Endothelial cell of umbilical vein (primary cell): ENCODE data around the gene HECTD1. TPM values are rescaled to one million over a fixed set of nuclear protein-coding genes. Genes with fewer than 3 reads are reported as not detected.

Source experiments
- BruUV-seq: library from RNA; stranded (reverse); fragments of 400-500 nt; replicated peaks from 2 replicates; lab custom pipeline; 2021; lab: Mats Ljungman, UMichigan
- CTCF ChIA-PET: fragments of 300-600, 350-600 bp; sonication (Branson Sonifier 250); formaldehyde crosslinking; loops from one replicate; lab custom pipeline; 2021; ENCODE audit warnings: antibody characterized with exemption, inconsistent platforms; lab: Charles Lee
- POLR2A ChIA-PET: fragments of 300-600, 350-600 bp; sonication (Branson Sonifier 250); formaldehyde crosslinking; loops from one replicate; lab custom pipeline; 2021; ENCODE audit warnings: antibody characterized with exemption, inconsistent platforms; lab: Charles Lee
- DNase-seq: peaks from one replicate; pipeline ENCODE4 v3.0.0-alpha.2; 2011; ENCODE audit warnings: low read depth, low spot score
- FAIRE-seq: peaks from 2 replicates; lab custom pipeline; 2011; peaks lifted over from hg19 to GRCh38; lab: Jason Lieb, UNC
- H2AFZ ChIP-seq: 2 replicates; pipeline ENCODE4 v1.6.0; 2012; ENCODE audit warnings: low read depth, low read length, control low read depth, inconsistent platforms
- H3K27ac ChIP-seq: 2 replicates; pipeline ENCODE4 v1.5.1; 2011; ENCODE audit warnings: low read depth, mild to moderate bottlenecking, control low read depth, low read length, moderate library complexity; ENCODE audit not compliant: insufficient read depth
- H3K27me3 ChIP-seq, 2 experiments: 2 replicates each; pipeline versions ENCODE4 v1.6.0 to v1.6.1; 2011; ENCODE audit warnings: low read length in 2 of 2, mixed read lengths in 1 of 2; ENCODE audit not compliant: control insufficient read depth in 2 of 2, insufficient read depth in 2 of 2
- H3K36me3 ChIP-seq, 2 experiments: 2 replicates in 1 of 2; 3 replicates in 1 of 2; pipeline ENCODE4 v1.5.1; 2011; ENCODE audit warnings: low read length in 2 of 2, mild to moderate bottlenecking in 1 of 2, moderate library complexity in 1 of 2; ENCODE audit not compliant: control insufficient read depth in 2 of 2, insufficient read depth in 2 of 2; ENCODE audit errors: extremely low read depth in 1 of 2
- H3K4me1 ChIP-seq: 3 replicates; pipeline ENCODE4 v1.5.1; 2011; ENCODE audit warnings: mild to moderate bottlenecking, low read length; ENCODE audit not compliant: control insufficient read depth, insufficient read depth; ENCODE audit errors: extremely low read depth
- H3K4me2 ChIP-seq: 2 replicates; pipeline ENCODE4 v1.6.1; 2011; ENCODE audit warnings: low read length, control low read depth, mixed read lengths; ENCODE audit not compliant: insufficient read depth
- H3K4me3 ChIP-seq, 3 experiments: fragments of 200-600 bp in 1 of 3; sonication (generic), shearing (Covaris generic) in 1 of 3; replicated peaks in 1 of 3; 2 replicates each; pipeline ENCODE4 v1.5.1; 2011 to 2016; ENCODE audit warnings: control low read depth in 3 of 3, low read length in 3 of 3, mild to moderate bottlenecking in 2 of 3, inconsistent platforms in 1 of 3, low read depth in 1 of 3, moderate library complexity in 1 of 3; ENCODE audit not compliant: insufficient read depth in 1 of 3
- H3K79me2 ChIP-seq: 2 replicates; pipeline ENCODE4 v1.6.0; 2012; ENCODE audit warnings: low read length, inconsistent platforms; ENCODE audit not compliant: control insufficient read depth, insufficient read depth
- H3K9ac ChIP-seq: replicated peaks from 2 replicates; pipeline ENCODE3; 2011; ENCODE audit warnings: low read length, control low read depth; ENCODE audit not compliant: insufficient read depth; ENCODE audit errors: extremely low read depth
- H3K9me1 ChIP-seq: replicated peaks from 3 replicates; pipeline ENCODE4 v1.6.0; 2011; ENCODE audit warnings: mild to moderate bottlenecking, low read length; ENCODE audit not compliant: control insufficient read depth, insufficient read depth; ENCODE audit errors: extremely low read depth
- H3K9me3 ChIP-seq: replicated peaks from 2 replicates; pipeline ENCODE4 v1.5.1; 2012; ENCODE audit warnings: low read length, inconsistent platforms; ENCODE audit not compliant: control insufficient read depth, insufficient read depth
- H4K20me1 ChIP-seq: replicated peaks from 2 replicates; pipeline ENCODE3; 2011; ENCODE audit warnings: mild to moderate bottlenecking, low read length; ENCODE audit not compliant: control insufficient read depth, insufficient read depth; ENCODE audit errors: extremely low read depth
- EZH2 ChIP-seq: IDR thresholded peaks from 2 replicates; pipeline ENCODE4 v1.6.1; 2012; ENCODE audit warnings: borderline replicate concordance, low read depth, mild to moderate bottlenecking, moderate library complexity, low read length, inconsistent platforms; ENCODE audit not compliant: severe bottlenecking
- FOS ChIP-seq: IDR thresholded peaks from 2 replicates; pipeline ENCODE4 v1.6.1; 2011; ENCODE audit warnings: mild to moderate bottlenecking, low read length, moderate library complexity, borderline replicate concordance; ENCODE audit not compliant: insufficient read depth
- GATA2 ChIP-seq: IDR thresholded peaks from 2 replicates; pipeline ENCODE4 v1.7.0; 2011; ENCODE audit warnings: low read depth, mild to moderate bottlenecking, moderate library complexity, mixed read lengths, low read length; ENCODE audit not compliant: insufficient read length, insufficient read depth
- JUN ChIP-seq: IDR thresholded peaks from 2 replicates; pipeline ENCODE4 v1.6.1; 2011; ENCODE audit warnings: borderline replicate concordance, low read depth; ENCODE audit not compliant: insufficient read length, insufficient read depth
- MAX ChIP-seq: IDR thresholded peaks from 2 replicates; pipeline ENCODE4 v1.6.1; 2011; ENCODE audit not compliant: insufficient read depth, insufficient read length
- MYC ChIP-seq: IDR thresholded peaks from one replicate; pipeline ENCODE4 v1.6.1; 2011; ENCODE audit warnings: mild to moderate bottlenecking, low read depth, low read length
- POLR2A ChIP-seq: IDR thresholded peaks from 2 replicates; pipeline ENCODE4 v1.6.1; 2012; ENCODE audit warnings: low read depth, mild to moderate bottlenecking, control low read depth, low read length
- POLR2AphosphoS5 ChIP-seq: IDR thresholded peaks from 2 replicates; pipeline ENCODE4 v1.6.1; 2012; ENCODE audit warnings: low read depth, mild to moderate bottlenecking, control low read depth, low read length, moderate library complexity; ENCODE audit not compliant: insufficient read depth
- dilution Hi-C: fragments of 300-500 bp; cut with MboI; formaldehyde crosslinking; loops from one replicate; pipeline ENCODE4 v1.15.0; 2019; ENCODE audit warnings: low sequenced_read_pairs; ENCODE audit not compliant: extremely low pct_ligation_motif_present
- intact Hi-C: fragments of 100-400 bp; cut with micrococcal nuclease; formaldehyde crosslinking; loops from one replicate; pipeline ENCODE4 v1.10.0; 2022
- polyA plus RNA-seq, 4 experiments: library from polyadenylated mRNA; depleted of rRNA in 3 of 4; stranded (reverse) in 3 of 4; unstranded in 1 of 4; fragments of >200 nt; gene quantifications; 2 replicates each; pipeline versions ENCODE4 v1.2.1 to v1.2.3, GENCODE V29; 2011 to 2012; ENCODE audit warnings: missing spikeins in 1 of 4
- total RNA-seq: library from RNA; stranded (reverse); gene quantifications from 2 replicates; pipeline ENCODE4 v1.2.3, GENCODE V29; 2021
- TF ChIP-seq, protein P1 (sequence below), 2 donors: IDR thresholded peaks; 1 replicate in 1 of 2; 2 replicates in 1 of 2; pipeline ENCODE4 v1.5.1; 2011; ENCODE audit warnings: low read length in 2 of 2, mild to moderate bottlenecking in 2 of 2, moderate library complexity in 2 of 2, control low read depth in 1 of 2, inconsistent platforms in 1 of 2, low read depth in 1 of 2; ENCODE audit not compliant: insufficient read depth in 1 of 2; ENCODE audit errors: extremely low read depth in 1 of 2

Gene HECTD1
- total and polyA plus RNA-seq, 2 donors (not counting 3 experiments of a cell fraction or from before 2014, with no cell fraction given): 67.9 to 181 TPM

DNA sequence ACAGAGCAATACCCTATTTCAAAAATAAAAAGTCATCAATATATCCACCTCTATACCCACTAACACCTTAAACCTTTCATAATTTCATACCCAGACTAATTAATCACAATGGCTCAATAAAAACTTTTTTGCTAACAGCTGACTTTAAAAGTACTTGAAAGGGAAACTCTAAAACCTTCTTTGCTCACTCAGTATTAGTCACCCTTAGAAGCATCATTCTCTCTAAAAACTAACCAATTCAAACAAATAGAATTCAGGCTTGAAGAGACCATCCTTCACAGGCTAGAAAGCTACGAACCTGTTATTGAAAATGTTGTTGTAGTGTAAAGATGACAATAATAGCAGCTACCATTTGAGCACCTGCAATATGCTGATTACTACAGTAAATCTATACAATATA lies 37.2 kb downstream of the HECTD1 start:
- intact Hi-C loops: loop anchor here (5.0 kb wide), 1 partner anchor 157 kb away; no protein-coding TSS in a partner anchor
- POLR2A ChIA-PET: no interaction called here

More for the DNA sequence above, 37.2 kb downstream of the HECTD1 start:
- H3K27ac ChIP-seq: no peak overlapping the region
- no peaks in the 10 kb centered on the region for H3K27me3 ChIP-seq
- H3K9me3 ChIP-seq: no peaks in the 10 kb centered on the region
- H3K4me1 ChIP-seq: peaks cover 6% of the 10 kb centered on the region
- peaks cover 9 to 13% of the 10 kb centered on the region in 2 experiments for H3K36me3 ChIP-seq
- dilution Hi-C loops: no loop called here
- TF ChIP-seq GATA2 (no peak), EZH2 (no peak), POLR2A (no peak), MAX (no peak), JUN (no peak), MYC (no peak), FOS (no peak), POLR2AphosphoS5 (no peak)
- TF ChIP-seq, protein P1, sequence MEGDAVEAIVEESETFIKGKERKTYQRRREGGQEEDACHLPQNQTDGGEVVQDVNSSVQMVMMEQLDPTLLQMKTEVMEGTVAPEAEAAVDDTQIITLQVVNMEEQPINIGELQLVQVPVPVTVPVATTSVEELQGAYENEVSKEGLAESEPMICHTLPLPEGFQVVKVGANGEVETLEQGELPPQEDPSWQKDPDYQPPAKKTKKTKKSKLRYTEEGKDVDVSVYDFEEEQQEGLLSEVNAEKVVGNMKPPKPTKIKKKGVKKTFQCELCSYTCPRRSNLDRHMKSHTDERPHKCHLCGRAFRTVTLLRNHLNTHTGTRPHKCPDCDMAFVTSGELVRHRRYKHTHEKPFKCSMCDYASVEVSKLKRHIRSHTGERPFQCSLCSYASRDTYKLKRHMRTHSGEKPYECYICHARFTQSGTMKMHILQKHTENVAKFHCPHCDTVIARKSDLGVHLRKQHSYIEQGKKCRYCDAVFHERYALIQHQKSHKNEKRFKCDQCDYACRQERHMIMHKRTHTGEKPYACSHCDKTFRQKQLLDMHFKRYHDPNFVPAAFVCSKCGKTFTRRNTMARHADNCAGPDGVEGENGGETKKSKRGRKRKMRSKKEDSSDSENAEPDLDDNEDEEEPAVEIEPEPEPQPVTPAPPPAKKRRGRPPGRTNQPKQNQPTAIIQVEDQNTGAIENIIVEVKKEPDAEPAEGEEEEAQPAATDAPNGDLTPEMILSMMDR (IDR thresholded peaks at IDR 0.05; ENCODE audit: extremely low read depth in 1 of 2, insufficient read depth in 1 of 2, low read depth in 1 of 2, low read length in 2 of 2): no peak
- H4K20me1 ChIP-seq: no peaks in the 10 kb centered on the region
- CTCF ChIA-PET: interaction anchor here (0.9 kb wide), 1 partner anchor 26 kb away, joined by 3 read pairs; no protein-coding TSS in a partner anchor
- DNase-seq (no peak), FAIRE-seq (no peak)
- no peak overlapping the region for H3K4me2 ChIP-seq
- H3K9ac ChIP-seq: no peak overlapping the region
- H2AFZ ChIP-seq: no peak overlapping the region
- H3K4me3 ChIP-seq: no peak overlapping the region
- H3K9me1 ChIP-seq: no peaks in the 10 kb centered on the region
- BruUV-seq: no TSS peak
- H3K79me2 ChIP-seq: peaks cover 2% of the 10 kb centered on the region
